HG03039 (cell line): ENCODE data around the gene ANAPC2.
"Not testable (repeated sequence)": the region's sequence is repeated elsewhere in the genome, so short reads cannot be mapped to it uniquely, and the experiment has no call there.

Experiments
- ATAC-seq: cut with Tn5 transposase; IDR thresholded peaks from one replicate; pipeline ENCODE4 v1.9.1; 2021; ENCODE audit warnings: mild to moderate bottlenecking, moderate library complexity; ENCODE audit not compliant: unreplicated experiment

Gene ANAPC2

DNA sequence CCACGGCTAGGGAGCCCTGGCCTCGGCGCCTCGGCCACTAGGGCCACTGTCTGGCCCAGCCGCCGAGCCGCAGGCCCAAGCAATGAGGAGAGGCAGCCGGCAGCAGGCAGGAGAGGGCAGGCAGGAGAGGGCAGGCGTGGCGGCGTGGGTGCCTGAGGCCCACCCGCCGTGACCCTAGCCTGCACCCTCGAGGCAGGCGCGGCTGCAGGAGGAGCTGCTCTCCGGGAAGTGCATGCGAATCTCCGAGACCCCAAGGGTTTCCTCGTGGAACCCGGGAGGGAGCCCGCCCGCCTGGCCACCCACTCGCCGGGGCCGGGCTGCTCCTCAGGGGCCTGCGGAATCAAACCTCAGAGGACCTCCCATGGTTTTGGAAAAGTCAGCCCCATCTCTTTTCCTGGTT lies 40.1 kb downstream of the ANAPC2 start:
- no peak for ATAC-seq

DNA sequence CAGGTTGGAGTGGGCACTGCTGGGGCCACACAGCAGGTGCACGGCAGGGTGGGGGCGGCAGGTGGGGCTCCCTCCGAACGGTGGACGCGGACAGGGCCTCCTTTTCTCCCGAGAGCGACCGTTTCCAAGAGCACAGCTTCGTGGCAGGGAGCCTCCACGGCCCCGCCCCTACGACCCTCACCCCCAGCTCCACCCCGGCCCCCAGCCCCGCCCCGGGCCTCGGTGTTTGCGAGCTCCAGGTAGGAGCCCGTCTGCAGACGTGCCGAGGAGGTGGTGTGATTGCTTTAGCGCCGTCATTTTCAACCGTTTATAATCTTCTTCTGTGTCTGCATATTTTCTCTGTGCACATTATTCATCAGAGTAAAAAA lies 40.6 kb downstream of the ANAPC2 start:
- ATAC-seq, result no peak

DNA sequence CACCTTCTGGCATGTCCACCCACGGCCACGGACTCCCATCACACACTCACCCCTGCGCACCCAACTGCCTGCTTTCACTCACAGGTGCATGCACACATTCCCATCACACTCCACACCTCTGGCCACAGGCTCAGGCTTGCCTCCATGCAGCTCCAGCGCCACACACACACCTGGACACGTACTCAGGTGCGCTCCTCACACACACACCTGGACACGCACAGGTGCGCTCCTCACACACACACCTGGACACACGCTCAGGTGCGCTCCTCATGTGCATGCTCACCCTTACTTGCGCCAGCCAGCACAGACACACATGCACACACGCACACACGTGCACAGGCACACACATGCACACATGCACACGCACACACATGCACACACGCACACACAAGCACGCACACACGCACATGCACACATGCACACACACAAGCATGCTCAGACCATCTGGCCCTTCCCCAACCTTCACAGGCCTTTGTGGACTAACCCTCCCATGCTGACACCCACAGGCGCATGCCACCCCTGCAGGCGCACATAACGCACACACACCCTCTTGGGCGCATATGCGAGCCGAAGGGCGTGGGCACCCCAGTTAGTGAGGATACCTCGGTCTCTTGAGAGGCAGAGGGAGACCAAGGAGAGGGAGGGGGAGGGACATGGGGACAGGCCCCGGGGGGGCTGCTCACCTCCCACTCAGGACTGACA lies 41.1 kb downstream of the ANAPC2 start:
- no peak for ATAC-seq

DNA sequence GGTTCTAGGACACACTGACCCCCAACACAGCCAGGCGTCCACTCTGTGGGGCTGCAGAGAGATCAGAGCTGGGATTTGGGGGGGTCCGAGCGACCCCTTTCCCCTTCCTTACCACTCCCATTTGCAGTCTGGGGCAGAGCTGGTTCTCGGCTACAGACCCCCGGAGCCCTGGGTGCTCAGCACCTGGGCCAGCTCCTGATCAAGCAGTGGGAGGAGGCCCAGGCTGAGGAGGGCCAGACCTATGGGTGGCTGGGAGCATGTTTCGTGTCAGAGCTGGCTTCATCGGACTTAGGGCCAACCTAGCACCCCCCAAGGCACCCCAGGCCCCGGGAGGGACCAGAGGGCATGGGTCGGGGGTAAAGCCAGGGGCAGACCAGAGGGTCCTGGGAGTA lies 41.8 kb downstream of the ANAPC2 start:
- no peak for ATAC-seq

DNA sequence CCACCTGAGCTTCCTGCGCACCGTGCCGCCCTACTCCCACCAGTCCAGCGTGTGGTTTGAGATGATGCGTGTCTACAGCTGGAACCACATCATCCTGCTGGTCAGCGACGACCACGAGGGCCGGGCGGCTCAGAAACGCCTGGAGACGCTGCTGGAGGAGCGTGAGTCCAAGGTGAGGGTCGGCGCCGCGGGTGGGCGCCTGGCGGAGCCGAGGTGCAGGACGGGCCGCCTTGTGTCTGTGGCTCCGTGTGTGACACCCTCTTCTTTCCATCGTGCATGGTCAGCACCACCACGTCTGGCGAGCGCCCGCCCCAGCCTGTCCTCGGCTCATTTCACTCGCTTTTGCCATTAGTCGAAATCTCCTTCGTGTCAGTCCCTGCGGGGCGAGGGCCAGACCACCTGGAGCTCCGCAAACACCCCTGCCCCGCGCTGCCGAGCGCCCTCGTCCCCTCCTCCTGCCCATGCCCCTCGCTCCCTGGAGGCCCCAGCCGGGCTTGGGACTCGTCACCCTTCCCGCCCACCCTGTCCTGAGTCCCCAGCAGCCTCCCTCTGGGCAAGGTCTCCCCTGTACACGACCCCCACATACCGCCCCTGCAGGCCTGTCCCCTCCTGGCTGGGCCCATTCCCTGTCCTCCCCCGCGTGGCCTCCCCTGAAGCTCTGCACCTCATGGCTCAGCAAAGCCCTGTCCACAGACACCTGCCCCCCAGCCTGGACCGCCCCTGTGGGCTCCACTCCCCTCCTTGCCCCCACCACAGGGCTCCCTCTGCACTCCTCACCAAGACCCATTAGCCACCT lies 42.4 kb downstream of the ANAPC2 start:
- ATAC-seq, result no peak

DNA sequence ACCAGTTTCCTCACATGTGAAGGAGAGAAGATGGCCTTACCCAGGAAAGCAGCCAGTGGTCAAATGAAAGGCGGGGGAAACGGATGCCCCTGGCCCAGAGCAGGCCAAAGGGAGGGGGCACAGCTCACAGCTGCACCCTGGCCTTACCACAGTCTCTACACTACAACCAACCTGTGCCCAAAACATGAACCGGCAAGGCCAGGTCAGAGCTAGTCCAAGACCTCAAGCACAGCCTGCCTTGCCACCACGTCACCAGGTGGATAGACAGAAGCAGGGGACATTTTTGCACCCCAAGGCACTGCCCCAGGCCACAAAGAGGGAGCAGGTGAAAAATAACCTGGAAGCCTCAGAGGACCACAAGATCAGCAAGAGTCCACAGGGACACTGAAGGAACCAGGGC lies 44.9 kb downstream of the ANAPC2 start:
- no peak for ATAC-seq

DNA sequence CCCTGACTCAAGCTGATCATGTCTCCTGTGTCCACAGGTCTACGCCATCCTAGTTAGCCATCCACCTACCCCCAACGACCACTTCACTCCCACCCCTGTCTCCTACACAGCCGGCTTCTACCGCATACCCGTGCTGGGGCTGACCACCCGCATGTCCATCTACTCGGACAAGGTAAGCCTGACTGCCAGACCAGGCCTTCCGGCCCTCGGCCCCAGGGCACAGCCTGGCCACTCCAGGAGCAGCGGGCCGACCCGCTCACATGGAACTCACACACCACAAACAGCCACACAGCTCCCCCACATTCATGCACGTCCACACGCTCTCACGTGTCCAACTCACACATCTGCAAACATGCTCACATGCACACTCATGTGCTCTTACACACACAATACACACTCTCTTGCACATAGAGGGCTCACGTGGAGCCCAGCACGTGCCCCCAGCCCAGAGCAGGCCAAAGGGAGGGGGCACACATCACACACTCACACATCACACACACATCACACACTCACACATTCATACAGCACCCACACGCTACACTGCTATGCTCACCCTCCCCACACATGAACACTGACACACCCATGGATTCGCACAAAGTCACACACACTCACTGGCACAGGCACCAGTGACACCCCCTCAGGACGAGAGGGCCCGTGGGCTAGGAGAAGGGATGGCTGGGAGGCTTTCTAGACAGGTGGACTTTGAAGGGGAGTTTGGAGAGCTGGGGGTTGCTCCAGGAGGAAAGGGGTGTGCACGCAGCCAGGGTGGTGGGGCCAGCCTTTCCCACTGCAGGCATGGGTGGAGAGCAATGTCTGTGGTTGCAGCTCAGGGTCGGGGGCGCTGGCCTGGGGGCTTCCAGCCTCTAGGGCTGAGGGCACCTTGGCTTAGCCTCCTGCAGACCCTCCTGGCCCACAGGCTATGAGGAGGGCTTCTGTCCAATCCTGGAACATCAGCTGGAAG lies 46.1 kb downstream of the ANAPC2 start:
- ATAC-seq, result no peak

DNA sequence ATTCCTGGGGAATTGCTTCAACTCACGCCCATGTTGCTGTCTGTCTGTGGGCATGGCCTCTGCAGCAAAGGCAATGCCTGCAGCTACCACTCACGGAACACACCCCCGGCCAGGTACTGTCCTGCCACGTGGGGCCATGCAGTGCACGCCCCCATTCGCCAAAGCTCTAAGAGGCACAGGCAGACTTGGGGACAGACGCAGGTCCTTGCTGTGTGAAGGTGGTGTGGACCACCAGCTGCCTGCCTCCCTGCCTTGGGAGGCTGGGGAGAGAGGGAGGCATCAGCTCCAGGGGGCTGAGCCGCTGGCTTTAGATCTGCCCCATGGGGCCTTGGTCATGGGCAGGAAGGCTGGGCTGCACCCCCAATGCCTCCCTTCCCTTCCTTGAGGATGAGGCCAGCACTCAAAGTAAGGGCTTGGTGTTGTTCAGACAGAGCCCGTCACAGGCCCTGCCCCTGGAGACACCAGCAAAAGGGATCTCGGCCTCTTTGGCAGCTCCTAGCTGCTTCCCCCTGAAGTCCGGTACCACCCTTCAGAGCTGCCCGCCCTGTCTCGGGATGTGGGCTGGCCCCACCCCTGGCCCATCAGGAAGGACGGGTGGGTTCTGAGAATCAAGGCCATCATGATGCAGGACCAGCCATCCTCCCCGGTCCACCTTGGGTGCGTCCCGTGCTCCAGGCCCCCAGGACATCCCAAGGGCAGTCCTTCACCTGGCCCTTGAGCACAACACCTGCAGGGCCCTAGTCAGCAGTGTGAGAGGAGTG lies 47.1 kb downstream of the ANAPC2 start:
- no peak for ATAC-seq

DNA sequence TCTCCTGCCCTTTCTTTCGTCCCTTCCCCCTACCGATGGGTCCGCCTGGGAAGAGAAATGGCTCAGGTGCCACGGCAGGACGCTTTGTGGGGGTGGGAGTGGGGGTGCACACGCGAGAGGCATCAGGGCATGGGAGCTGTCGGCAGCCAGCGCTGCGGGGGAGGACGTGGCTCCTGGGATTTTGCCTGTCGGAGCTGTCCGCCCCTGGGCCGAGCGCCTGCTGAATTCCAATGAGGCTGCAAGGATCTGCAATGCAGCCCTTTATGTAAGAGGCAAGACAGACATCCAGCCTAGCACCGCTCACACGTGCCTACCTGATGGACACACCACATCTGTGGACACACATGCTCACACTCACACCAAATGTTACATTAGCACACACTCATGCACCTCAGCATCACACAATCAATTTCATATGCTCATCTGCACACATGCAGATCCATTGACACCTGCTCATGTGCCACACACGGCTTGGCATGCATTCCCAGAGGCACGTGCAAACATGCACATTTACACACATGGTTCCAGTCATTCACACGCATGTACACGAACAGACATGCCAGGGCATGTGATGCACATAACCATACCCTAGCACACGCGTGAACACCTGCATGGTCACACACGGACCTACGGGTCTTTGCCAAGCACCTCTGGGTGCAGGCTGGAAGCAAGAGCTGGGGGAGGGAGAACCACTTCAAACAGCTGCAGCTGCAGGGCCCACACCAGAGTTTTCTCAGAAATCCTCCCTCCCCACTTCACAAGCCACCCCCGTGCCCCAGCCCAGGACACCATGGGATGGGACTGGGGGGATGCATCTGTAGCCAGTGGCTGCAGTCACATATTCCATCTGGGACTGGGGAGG lies 48.0 kb downstream of the ANAPC2 start:
- ATAC-seq, result no peak

DNA sequence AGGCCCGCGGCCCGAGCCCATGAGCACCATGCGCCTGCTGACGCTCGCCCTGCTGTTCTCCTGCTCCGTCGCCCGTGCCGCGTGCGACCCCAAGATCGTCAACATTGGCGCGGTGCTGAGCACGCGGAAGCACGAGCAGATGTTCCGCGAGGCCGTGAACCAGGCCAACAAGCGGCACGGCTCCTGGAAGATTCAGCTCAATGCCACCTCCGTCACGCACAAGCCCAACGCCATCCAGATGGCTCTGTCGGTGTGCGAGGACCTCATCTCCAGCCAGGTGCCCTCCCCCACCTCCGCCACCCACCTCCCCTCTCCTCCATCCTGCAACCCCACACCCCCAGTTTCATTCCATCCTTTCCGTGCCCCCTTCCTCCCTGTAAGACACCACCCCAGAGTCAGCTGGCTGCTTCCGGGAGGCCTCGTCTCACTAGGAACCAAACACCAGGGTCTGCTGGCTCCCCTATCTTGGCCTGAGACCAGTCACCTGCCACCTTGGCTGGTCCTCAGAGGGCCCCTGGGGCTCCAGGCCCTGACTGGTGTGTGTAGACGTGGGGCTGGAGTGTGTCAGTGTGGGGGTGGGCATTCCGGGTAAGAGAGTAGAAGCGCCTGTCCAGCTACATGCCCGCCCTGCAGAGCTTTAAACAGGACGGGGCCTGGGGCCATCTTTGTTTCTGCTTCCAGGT lies 48.8 kb downstream of the ANAPC2 start:
- no peak for ATAC-seq

DNA sequence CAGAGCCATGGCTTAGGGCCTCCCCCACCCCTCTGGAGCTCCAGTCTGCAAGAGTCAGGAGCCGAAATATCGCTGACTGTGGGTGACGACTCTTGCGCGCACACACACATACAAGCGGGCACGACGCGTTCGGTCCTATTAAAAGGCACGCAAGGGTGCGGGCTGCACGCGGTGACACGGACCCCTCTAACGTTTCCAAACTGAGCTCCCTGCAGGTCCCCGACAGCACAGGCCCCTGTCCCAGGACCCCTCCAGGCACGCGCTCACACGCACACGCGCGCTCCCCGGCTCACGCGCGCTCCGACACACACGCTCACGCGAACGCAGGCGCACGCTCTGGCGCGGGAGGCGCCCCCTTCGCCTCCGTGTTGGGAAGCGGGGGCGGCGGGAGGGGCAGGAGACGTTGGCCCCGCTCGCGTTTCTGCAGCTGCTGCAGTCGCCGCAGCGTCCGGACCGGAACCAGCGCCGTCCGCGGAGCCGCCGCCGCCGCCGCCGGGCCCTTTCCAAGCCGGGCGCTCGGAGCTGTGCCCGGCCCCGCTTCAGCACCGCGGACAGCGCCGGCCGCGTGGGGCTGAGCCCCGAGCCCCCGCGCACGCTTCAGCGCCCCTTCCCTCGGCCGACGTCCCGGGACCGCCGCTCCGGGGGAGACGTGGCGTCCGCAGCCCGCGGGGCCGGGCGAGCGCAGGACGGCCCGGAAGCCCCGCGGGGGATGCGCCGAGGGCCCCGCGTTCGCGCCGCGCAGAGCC lies 49.5 kb downstream of the ANAPC2 start, which contains the start of gene GRIN1:
TSS of gene GRIN1 (plus strand) at position 433 of the 746 bp plus-strand sequence. CDS start 333 bp downstream, outside the sequence.
- ATAC-seq, result no peak

DNA sequence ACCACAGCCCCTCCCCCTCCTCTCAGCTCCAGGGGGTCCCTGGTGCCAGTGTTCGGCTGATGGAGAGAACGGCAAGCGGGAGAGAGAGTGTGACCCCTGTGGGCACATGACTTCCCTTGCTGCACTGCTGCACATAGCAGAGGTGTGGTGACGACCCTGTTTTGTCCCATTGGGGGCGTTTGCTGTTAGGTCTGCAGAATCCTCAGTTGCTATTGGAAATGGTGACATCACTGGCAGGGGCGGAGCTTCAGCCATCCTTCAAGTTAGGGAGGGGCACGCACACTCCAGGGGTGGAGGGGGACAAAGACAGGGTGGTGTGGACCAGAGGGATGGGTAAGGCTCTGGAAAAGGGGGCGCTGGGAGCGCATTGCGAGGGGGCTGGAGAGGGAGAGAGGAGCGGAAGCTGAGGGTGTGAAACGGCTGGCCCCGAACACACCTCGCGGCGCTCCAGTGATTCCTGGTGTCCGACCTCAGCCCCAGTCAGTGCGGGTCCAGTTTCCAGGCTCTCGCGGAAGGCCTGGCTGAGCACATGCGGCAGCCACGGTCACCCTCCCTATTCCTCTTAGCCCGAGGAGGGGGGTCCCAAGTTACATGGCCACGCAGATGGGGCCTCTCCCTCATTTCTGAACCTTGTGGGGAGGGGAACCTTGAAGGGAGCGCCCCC lies 50.2 kb downstream of the ANAPC2 start:
- no peak for ATAC-seq

DNA sequence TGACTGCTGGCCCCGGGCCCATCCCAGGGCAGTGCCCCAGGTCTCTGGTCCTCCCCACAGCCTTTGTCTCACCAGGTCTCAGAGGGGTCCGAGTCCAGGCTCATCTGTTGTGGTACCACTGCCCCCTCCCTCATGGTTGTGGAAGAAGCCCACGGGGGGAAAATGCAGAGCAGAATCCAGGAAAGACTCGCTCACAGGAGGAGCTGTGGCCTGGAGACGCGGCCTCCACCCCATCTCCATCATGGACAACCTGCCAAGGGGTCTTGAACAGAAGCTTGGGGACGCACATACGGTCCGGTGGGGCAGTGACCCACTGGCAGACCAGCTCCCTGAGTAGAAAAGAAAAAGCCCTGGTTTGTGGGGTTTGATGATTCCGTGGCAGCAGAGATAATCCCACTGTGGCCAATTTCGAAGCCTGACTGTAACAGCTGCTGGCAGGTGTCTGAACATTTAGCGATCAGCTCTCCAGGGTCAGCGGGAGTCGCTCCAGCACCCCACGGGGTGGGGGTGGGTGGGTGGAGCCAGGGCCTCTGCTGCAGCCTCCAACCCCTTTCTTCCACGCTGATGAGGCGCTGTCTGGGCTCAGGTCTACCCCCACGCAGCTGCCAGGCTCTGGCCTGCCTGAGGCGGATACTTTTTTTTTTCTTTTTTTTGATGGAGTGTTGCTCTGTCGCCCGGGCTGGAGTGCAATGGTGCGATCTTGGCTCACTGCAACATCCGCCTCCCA lies 51.3 kb downstream of the ANAPC2 start:
- no peak for ATAC-seq

DNA sequence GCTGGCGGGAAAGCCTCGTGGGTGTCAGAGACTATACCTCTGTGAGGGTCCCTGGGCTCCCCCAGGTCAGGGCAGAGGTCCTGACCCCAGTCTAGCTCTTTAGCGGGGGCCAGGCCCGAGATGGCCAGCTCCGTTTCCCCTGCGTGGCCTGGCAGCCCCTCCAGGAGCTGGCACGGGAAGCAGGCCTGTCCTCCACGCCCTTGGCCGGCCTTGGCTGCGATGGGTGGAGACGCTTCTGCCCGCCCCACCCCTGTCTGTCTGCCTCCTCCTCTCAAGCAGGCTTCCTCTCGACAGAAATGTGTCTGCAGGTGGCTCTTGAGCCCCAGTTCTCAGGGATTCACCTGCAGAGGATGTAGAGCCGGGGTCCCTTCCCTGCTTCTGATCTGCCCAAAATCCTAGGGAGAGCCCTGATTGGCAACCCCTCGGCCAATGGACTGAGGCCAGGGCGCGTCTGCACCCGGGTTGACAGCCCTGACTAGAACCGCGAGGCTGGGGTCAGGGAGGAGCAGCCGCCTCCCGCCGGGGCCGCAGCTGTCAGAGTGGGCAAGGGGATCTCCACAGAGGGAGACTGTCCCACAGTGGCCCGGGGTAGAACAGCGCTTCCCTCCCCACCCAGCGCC lies 52.0 kb downstream of the ANAPC2 start:
- no peak for ATAC-seq

DNA sequence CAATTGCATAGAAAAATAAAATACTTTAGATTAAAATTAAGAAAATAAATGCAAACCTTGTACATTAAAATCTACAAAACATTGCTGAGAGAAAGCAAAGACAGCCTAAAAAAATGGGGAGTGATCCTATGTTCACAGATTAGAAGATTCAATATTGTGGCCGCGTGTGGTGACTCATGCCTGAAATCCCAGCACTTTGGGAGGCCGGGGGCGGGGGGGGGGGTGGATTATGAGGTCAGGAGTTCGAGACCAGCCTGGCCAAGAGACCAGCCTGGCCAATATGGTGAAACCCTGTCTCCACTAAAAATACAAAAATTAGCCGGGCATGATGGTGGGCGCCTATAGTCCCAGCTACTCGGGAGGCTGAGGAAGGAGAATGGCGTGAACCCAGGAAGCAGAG lies 53.2 kb downstream of the ANAPC2 start:
- not testable (repeated sequence) for ATAC-seq

DNA sequence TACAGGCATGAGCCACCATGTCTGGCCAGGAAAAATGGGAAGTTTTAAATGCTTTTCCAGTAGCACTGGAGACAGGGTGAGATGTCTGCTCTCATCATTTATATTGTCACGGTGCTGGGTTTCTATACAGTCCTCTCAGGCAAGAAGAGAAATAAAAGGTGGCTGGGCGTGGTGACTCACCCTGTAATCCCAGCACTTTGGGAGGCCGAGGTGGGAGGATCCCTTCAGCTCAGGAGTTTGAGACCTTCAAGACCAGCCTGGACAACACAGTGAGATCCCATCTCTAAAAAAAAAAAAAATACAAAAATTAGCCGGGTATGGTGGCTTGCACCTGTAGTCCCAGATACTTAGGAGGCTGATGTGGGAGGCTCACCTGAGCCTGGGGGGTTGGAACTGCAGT lies 54.2 kb downstream of the ANAPC2 start:
- ATAC-seq, result no peak
